ENCODE data around the gene PSMC3. TPM values are rescaled to one million over a fixed set of nuclear protein-coding genes. Genes with fewer than 3 reads are reported as not detected.
"Not testable (repeated sequence)": the region's sequence is repeated elsewhere in the genome, so short reads cannot be mapped to it uniquely, and the experiment has no call there.

The PSMC3 gene
- total and polyA plus RNA-seq, 4 donors = 84.2 to 204 (median 149) TPM

- Histone ChIP-seq H3K9me3 (ENCODE audit: control insufficient read depth, low read length) (no peaks in the 10 kb centered on the region), H3K27me3 (ENCODE audit: control insufficient read depth in 1 of 2, insufficient read depth in 2 of 2, low read length in 1 of 2) (no peaks in the 10 kb centered on the region), H3K4me1 (ENCODE audit: control insufficient read depth in 1 of 2, insufficient read depth in 2 of 2, low read length in 2 of 2) (no peaks in the 10 kb centered on the region), H3K36me3 (ENCODE audit: control insufficient read depth in 1 of 2, insufficient read depth in 2 of 2, low read length in 1 of 2) (no peaks in the 10 kb centered on the region), H3K27ac (ENCODE audit: low read depth in 1 of 2, low read length in 2 of 2) (no peak overlapping the region), H3K4me3 (ENCODE audit: low read length in 2 of 2) (no peak overlapping the region)
- WGBS, 2 donors = 86% methylated on average over 5 of the region's 5 CpGs
- ATAC-seq (ENCODE audit: low FRiP score) = no peak
- intact Hi-C loops (cut with DNase I) = no loop called here
- peak in 1 of 2 donors; percentile 42 for DNase-seq
Observed at GRCh38 chr11:47464483-47464882, 38.2 kb upstream of the PSMC3 start.

GRCh38 chr11:47461876-47462275, 35.6 kb upstream of the PSMC3 start:
- ATAC-seq (ENCODE audit: low FRiP score) (no peak), DNase-seq (no peak)
- Histone ChIP-seq H3K4me3 (ENCODE audit: low read length in 2 of 2) (no peak overlapping the region), H3K9me3 (ENCODE audit: control insufficient read depth, low read length) (no peaks in the 10 kb centered on the region), H3K27me3 (ENCODE audit: control insufficient read depth in 1 of 2, insufficient read depth in 2 of 2, low read length in 1 of 2) (no peaks in the 10 kb centered on the region), H3K27ac (ENCODE audit: low read depth in 1 of 2, low read length in 2 of 2) (no peak overlapping the region), H3K4me1 (ENCODE audit: control insufficient read depth in 1 of 2, insufficient read depth in 2 of 2, low read length in 2 of 2) (no peaks in the 10 kb centered on the region), H3K36me3 (ENCODE audit: control insufficient read depth in 1 of 2, insufficient read depth in 2 of 2, low read length in 1 of 2) (no peaks in the 10 kb centered on the region)
- intact Hi-C loops (cut with DNase I) = no loop called here
- WGBS, 2 donors = 94 to 96% methylated on average over 7 of the region's 7 CpGs

- Histone ChIP-seq H3K36me3 (ENCODE audit: control insufficient read depth in 1 of 2, insufficient read depth in 2 of 2, low read length in 1 of 2) (no peaks in the 10 kb centered on the region), H3K9me3 (ENCODE audit: control insufficient read depth, low read length) (no peaks in the 10 kb centered on the region), H3K4me1 (ENCODE audit: control insufficient read depth in 1 of 2, insufficient read depth in 2 of 2, low read length in 2 of 2) (no peaks in the 10 kb centered on the region), H3K27me3 (ENCODE audit: control insufficient read depth in 1 of 2, insufficient read depth in 2 of 2, low read length in 1 of 2) (no peaks in the 10 kb centered on the region), H3K4me3 (ENCODE audit: low read length in 2 of 2) (no peak overlapping the region), H3K27ac (ENCODE audit: low read depth in 1 of 2, low read length in 2 of 2) (no peak overlapping the region)
- ATAC-seq (ENCODE audit: low FRiP score) = no peak
- DNase-seq = no peak
- WGBS, 2 donors = 95 to 97% methylated on average over 2 of the region's 2 CpGs
- intact Hi-C loops (cut with DNase I) = no loop called here
Observed at GRCh38 chr11:47460571-47461235, 34.5 kb upstream of the PSMC3 start.

GRCh38 chr11:47454258-47454671, 28.0 kb upstream of the PSMC3 start:
- not testable (repeated sequence) for H3K36me3 ChIP-seq (ENCODE audit: control insufficient read depth in 1 of 2, insufficient read depth in 2 of 2, low read length in 1 of 2); H3K4me3 ChIP-seq (ENCODE audit: low read length in 2 of 2); H3K27me3 ChIP-seq (ENCODE audit: control insufficient read depth in 1 of 2, insufficient read depth in 2 of 2, low read length in 1 of 2); H3K27ac ChIP-seq (ENCODE audit: low read depth in 1 of 2, low read length in 2 of 2); H3K4me1 ChIP-seq (ENCODE audit: control insufficient read depth in 1 of 2, insufficient read depth in 2 of 2, low read length in 2 of 2); H3K9me3 ChIP-seq (ENCODE audit: control insufficient read depth, low read length)
- intact Hi-C loops (cut with DNase I) = loop anchor here in 1 of 2 donors (1.0 kb wide), 1 partner anchor 80 kb away; no protein-coding TSS in a partner anchor
- WGBS, 2 donors = 4 to 10% methylated on average over 8 of the region's 8 CpGs
- DNase-seq (peak; percentile 82 to 85), ATAC-seq (ENCODE audit: low FRiP score) (peak; percentile 93)

GRCh38 chr11:47453365-47453764, 27.1 kb upstream of the PSMC3 start:
- Histone ChIP-seq H3K4me1 (ENCODE audit: control insufficient read depth in 1 of 2, insufficient read depth in 2 of 2, low read length in 2 of 2) (no peaks in the 10 kb centered on the region), H3K4me3 (ENCODE audit: low read length in 2 of 2) (no peak overlapping the region), H3K27me3 (ENCODE audit: control insufficient read depth in 1 of 2, insufficient read depth in 2 of 2, low read length in 1 of 2) (no peaks in the 10 kb centered on the region), H3K9me3 (ENCODE audit: control insufficient read depth, low read length) (no peaks in the 10 kb centered on the region), H3K27ac (ENCODE audit: low read depth in 1 of 2, low read length in 2 of 2) (no peak overlapping the region), H3K36me3 (ENCODE audit: control insufficient read depth in 1 of 2, insufficient read depth in 2 of 2, low read length in 1 of 2) (no peaks in the 10 kb centered on the region)
- no peak for ATAC-seq (ENCODE audit: low FRiP score)
- intact Hi-C loops (cut with DNase I) = loop anchor here in 1 of 2 donors (1.0 kb wide), 1 partner anchor 79 kb away; no protein-coding TSS in a partner anchor
- no peak for DNase-seq
- whole genome bisulfite sequencing, 2 donors = 90 to 93% methylated on average over 8 of the region's 8 CpGs

GRCh38 chr11:47451990-47452389, 25.8 kb upstream of the PSMC3 start:
- H3K9me3 ChIP-seq (ENCODE audit: control insufficient read depth, low read length) = no peaks in the 10 kb centered on the region
- intact Hi-C loops (cut with DNase I) = no loop called here
- no peaks in the 10 kb centered on the region for H3K4me1 ChIP-seq (ENCODE audit: control insufficient read depth in 1 of 2, insufficient read depth in 2 of 2, low read length in 2 of 2)
- H3K27me3 ChIP-seq (ENCODE audit: control insufficient read depth in 1 of 2, insufficient read depth in 2 of 2, low read length in 1 of 2) = no peaks in the 10 kb centered on the region
- no peak overlapping the region for H3K4me3 ChIP-seq (ENCODE audit: low read length in 2 of 2)
- H3K27ac ChIP-seq (ENCODE audit: low read depth in 1 of 2, low read length in 2 of 2) = no peak overlapping the region
- ATAC-seq (ENCODE audit: low FRiP score) = no peak
- no peaks in the 10 kb centered on the region for H3K36me3 ChIP-seq (ENCODE audit: control insufficient read depth in 1 of 2, insufficient read depth in 2 of 2, low read length in 1 of 2)
- 94 to 96% methylated on average over 4 of the region's 4 CpGs for WGBS, 2 donors
- DNase-seq = no peak

GRCh38 chr11:47451436-47451835, 25.2 kb upstream of the PSMC3 start:
- no peaks in the 10 kb centered on the region for H3K9me3 ChIP-seq (ENCODE audit: control insufficient read depth, low read length)
- ATAC-seq (ENCODE audit: low FRiP score) (no peak), DNase-seq (no peak)
- WGBS, 2 donors = 82 to 86% methylated on average over 4 of the region's 4 CpGs
- no peaks in the 10 kb centered on the region for H3K4me1 ChIP-seq (ENCODE audit: control insufficient read depth in 1 of 2, insufficient read depth in 2 of 2, low read length in 2 of 2)
- H3K4me3 ChIP-seq (ENCODE audit: low read length in 2 of 2) = no peak overlapping the region
- H3K36me3 ChIP-seq (ENCODE audit: control insufficient read depth in 1 of 2, insufficient read depth in 2 of 2, low read length in 1 of 2) = no peaks in the 10 kb centered on the region
- H3K27ac ChIP-seq (ENCODE audit: low read depth in 1 of 2, low read length in 2 of 2) = no peak overlapping the region
- intact Hi-C loops (cut with DNase I) = no loop called here
- H3K27me3 ChIP-seq (ENCODE audit: control insufficient read depth in 1 of 2, insufficient read depth in 2 of 2, low read length in 1 of 2) = no peaks in the 10 kb centered on the region

- Histone ChIP-seq H3K9me3 (ENCODE audit: control insufficient read depth, low read length) (no peaks in the 10 kb centered on the region), H3K4me3 (ENCODE audit: low read length in 2 of 2) (no peak overlapping the region), H3K36me3 (ENCODE audit: control insufficient read depth in 1 of 2, insufficient read depth in 2 of 2, low read length in 1 of 2) (no peaks in the 10 kb centered on the region), H3K27me3 (ENCODE audit: control insufficient read depth in 1 of 2, insufficient read depth in 2 of 2, low read length in 1 of 2) (no peaks in the 10 kb centered on the region), H3K27ac (ENCODE audit: low read depth in 1 of 2, low read length in 2 of 2) (no peak overlapping the region), H3K4me1 (ENCODE audit: control insufficient read depth in 1 of 2, insufficient read depth in 2 of 2, low read length in 2 of 2) (no peaks in the 10 kb centered on the region)
- 77 to 78% methylated on average over 8 of the region's 8 CpGs for WGBS, 2 donors
- no peak for ATAC-seq (ENCODE audit: low FRiP score)
- intact Hi-C loops (cut with DNase I) = no loop called here
- DNase-seq = no peak
Observed at GRCh38 chr11:47449541-47449940, 23.3 kb upstream of the PSMC3 start.

- H3K27ac ChIP-seq (ENCODE audit: low read depth in 1 of 2, low read length in 2 of 2) = no peak within 1 kb of the TSS
- 67 to 73% methylated on average over 32 of the region's 32 CpGs for WGBS, 2 donors
- ATAC-seq (ENCODE audit: low FRiP score) = peak; percentile 21
Observed at GRCh38 chr11:47448566-47449427, 22.6 kb upstream of the PSMC3 start, which contains the start of gene RAPSN. Gene RAPSN, minus strand, starts transcription at chr11:47449136. Its CDS starts 172 bp downstream, at chr11:47448964.

More at GRCh38 chr11:47448566-47449427, 22.6 kb upstream of the PSMC3 start, which contains the start of gene RAPSN:
- H3K4me3 ChIP-seq (ENCODE audit: low read length in 2 of 2) = no peak within 1 kb of the TSS
- DNase-seq = no peak
- H3K36me3 ChIP-seq (ENCODE audit: control insufficient read depth in 1 of 2, insufficient read depth in 2 of 2, low read length in 1 of 2) = no peaks in the 10 kb centered on the region
- no peaks in the 10 kb centered on the region for H3K4me1 ChIP-seq (ENCODE audit: control insufficient read depth in 1 of 2, insufficient read depth in 2 of 2, low read length in 2 of 2)
- no peaks in the 10 kb centered on the region for H3K9me3 ChIP-seq (ENCODE audit: control insufficient read depth, low read length)
- H3K27me3 ChIP-seq (ENCODE audit: control insufficient read depth in 1 of 2, insufficient read depth in 2 of 2, low read length in 1 of 2) = no peaks in the 10 kb centered on the region
- intact Hi-C loops (cut with DNase I) = no loop called here
